IgD-negative memory B cell (primary cell): ENCODE measurements around the gene ASTN2. TPM values are rescaled to one million over a fixed set of nuclear protein-coding genes. Genes with fewer than 3 reads are reported as not detected.

Experiments
- H3K27ac Mint-ChIP-seq, 3 donors: one replicate each; pipeline ENCODE4 v1.8.0; 2020 to 2022; ENCODE audit warnings: mild to moderate bottlenecking in 3 of 3, mixed read lengths in 3 of 3, moderate library complexity in 1 of 3
- H3K27me3 Mint-ChIP-seq: one replicate; pipeline ENCODE4 v1.8.0; 2021; ENCODE audit warnings: mixed read lengths
- H3K36me3 Mint-ChIP-seq: one replicate; pipeline ENCODE4 v1.8.0; 2020; ENCODE audit warnings: mild to moderate bottlenecking, mixed read lengths
- H3K4me1 Mint-ChIP-seq, 3 donors: one replicate each; pipeline ENCODE4 v1.8.0; 2020 to 2022; ENCODE audit warnings: mixed read lengths in 3 of 3, mild to moderate bottlenecking in 1 of 3
- H3K4me3 Mint-ChIP-seq, 4 donors: one replicate each; pipeline ENCODE4 v1.8.0; 2020 to 2022; ENCODE audit warnings: mild to moderate bottlenecking in 4 of 4, mixed read lengths in 4 of 4, moderate library complexity in 3 of 4
- H3K9me3 Mint-ChIP-seq, 3 donors: one replicate each; pipeline ENCODE4 v1.8.0; 2020 to 2021; ENCODE audit warnings: mixed read lengths in 3 of 3, mild to moderate bottlenecking in 1 of 3
- polyA plus RNA-seq: library from polyadenylated mRNA; unstranded; fragments of 300-500 nt; fragmentation: Illumina TruSeq; gene quantifications from one replicate; pipeline ENCODE4 v1.2.3, GENCODE V29; 2021

Gene ASTN2
- polyA plus RNA-seq, 1 donor from 2014 or later = 2.7 TPM

DNA sequence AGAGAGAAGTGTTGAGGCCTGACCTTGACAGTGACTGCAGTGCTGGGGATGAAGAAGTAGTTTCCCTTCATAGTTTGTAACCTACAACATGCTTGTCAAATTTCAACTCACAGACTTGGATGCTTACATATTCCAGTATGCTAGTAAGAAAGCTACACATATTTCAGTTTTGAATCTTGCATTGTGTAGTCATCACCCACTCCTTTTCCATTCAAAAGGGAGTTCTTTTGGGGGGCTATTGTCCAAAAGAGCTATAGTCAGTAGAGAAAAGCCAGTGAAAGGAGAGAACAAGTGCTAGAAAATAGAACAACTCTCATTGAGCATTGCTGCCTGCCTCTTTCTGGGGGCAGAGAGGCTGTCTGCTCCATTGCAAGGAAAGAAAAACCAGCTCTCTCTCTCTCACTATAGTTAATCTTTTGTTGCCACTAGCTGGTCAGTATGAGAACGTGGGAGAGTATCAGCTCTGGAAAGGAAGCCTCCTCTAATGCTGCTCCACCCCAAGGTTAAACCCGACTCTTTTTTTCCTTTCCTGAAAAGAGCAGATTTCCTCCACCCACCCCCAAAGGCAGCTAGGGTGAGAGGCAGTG lies 7.3 kb downstream of the ASTN2 start:
- Mint-ChIP-seq H3K27ac (no peak overlapping the region), H3K4me3 (no peak overlapping the region), H3K36me3 (no peaks in the 10 kb centered on the region), H3K27me3 (peaks cover 10% of the 10 kb centered on the region), H3K4me1 (no peaks in the 10 kb centered on the region), H3K9me3 (peaks cover 0 to 3% (median 0%) of the 10 kb centered on the region in 3 donors)

DNA sequence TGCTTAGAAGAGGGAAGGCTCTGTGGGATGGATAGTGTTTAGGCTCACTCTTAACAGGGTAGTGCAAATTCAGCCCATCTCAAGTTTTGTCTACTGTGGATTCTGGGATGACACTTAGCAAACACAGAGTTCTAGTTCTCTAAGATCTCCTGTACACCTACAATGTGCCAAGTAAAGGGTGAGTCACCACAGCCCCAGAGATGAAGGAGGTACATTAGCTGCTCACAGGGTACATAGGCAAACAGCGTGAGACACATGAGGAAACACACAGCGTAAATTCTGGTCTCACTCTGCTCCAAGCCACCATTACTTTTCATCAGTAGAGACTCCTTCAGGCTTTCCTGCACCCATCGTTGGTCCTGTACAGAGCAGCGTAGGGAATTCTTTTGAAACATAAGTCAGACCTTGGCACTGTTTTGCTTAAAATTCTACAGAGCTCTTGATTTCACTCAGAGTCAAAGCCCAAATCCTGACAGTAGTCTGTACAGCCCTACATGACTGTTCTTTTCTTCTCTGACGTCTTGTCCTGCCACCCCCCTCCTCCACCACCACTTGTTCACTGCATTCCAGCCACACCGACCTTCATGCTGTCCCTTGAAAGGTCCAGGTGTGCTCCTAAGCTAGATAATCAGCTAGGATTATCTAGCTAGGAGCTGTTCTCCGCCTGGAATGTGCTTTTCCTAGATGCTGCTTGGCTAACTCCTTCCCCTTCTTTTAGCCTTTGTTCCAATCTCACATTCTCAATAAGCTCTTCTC lies 8.7 kb downstream of the ASTN2 start:
- no peak overlapping the region for H3K27ac Mint-ChIP-seq
- no peaks in the 10 kb centered on the region for H3K4me1 Mint-ChIP-seq
- H3K27me3 Mint-ChIP-seq = peaks cover 6% of the 10 kb centered on the region
- H3K9me3 Mint-ChIP-seq = peaks cover 0 to 3% (median 0%) of the 10 kb centered on the region in 3 donors
- H3K4me3 Mint-ChIP-seq = no peak overlapping the region
- H3K36me3 Mint-ChIP-seq = no peaks in the 10 kb centered on the region

DNA sequence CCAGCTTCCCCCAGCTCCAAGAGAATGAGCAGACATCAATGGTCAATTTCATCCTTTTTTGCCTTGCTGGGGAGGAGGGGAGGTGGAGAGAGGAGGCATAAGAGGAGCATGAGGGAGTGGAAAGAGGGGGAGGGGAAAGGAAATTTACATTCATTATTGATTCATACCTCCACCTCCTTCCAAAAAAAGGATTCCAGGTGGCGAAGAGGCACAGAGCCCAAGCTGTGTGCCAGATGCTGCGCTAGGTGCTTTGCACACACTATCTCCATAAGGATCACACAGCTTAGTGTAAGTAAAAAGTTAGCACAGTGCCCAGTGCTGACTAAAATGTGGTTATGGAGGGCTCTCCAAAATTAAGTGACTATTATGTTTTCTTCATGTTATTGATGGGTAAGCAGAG lies 11.0 kb downstream of the ASTN2 start:
- Mint-ChIP-seq H3K9me3 (peaks cover 0 to 3% (median 0%) of the 10 kb centered on the region in 3 donors), H3K4me3 (no peak overlapping the region), H3K27ac (no peak overlapping the region), H3K4me1 (no peaks in the 10 kb centered on the region), H3K27me3 (peaks cover 7% of the 10 kb centered on the region), H3K36me3 (no peaks in the 10 kb centered on the region)

DNA sequence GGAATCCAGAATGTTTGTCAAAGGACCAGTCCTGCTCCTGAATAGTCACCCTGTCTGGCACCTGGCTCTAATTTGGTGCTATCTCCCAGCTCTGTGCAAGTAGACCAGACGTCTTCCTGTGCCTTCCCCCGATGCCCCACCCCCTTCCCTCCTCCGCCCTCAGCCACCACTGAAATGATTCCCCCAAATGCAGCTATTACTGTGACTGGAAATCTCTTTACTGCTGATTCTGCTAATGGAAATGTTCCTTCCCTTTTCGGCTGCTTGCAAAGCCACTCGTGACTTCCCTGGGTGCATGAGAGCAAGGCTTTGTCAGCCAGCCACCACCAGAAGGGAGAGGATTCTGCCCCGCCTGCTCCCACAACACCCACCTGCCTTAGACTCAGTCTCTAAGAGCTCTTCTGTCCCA lies 11.4 kb downstream of the ASTN2 start:
- H3K27ac Mint-ChIP-seq = no peak overlapping the region
- H3K4me1 Mint-ChIP-seq = no peaks in the 10 kb centered on the region
- H3K9me3 Mint-ChIP-seq = peaks cover 0 to 3% (median 0%) of the 10 kb centered on the region in 3 donors
- H3K36me3 Mint-ChIP-seq = no peaks in the 10 kb centered on the region
- no peak overlapping the region for H3K4me3 Mint-ChIP-seq
- H3K27me3 Mint-ChIP-seq = peaks cover 5% of the 10 kb centered on the region

DNA sequence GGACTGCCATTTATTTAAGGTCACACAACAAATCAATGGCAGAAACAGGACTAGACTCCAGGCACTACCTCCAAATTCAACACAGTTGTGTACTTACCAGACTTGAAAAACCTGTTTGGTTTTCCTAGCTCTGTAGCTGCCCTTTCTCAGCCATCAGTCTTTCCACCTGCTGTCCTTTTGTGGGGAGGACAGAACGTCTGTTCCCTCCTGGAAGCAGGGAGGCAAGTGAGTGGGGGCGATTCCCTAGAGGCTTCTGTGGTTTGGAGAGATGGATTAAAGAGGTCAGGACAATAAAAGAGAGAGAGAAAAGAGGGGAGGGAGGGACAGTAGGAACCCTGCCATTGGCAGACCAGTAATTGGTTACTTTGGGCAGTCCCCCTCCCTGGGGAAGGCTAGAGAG lies 14.7 kb downstream of the ASTN2 start:
- H3K4me3 Mint-ChIP-seq = no peak overlapping the region
- H3K27me3 Mint-ChIP-seq = peaks cover 2% of the 10 kb centered on the region
- H3K27ac Mint-ChIP-seq = no peak overlapping the region
- no peaks in the 10 kb centered on the region for H3K4me1 Mint-ChIP-seq
- no peaks in the 10 kb centered on the region for H3K36me3 Mint-ChIP-seq
- H3K9me3 Mint-ChIP-seq = peaks cover 0 to 4% (median 0%) of the 10 kb centered on the region in 3 donors

DNA sequence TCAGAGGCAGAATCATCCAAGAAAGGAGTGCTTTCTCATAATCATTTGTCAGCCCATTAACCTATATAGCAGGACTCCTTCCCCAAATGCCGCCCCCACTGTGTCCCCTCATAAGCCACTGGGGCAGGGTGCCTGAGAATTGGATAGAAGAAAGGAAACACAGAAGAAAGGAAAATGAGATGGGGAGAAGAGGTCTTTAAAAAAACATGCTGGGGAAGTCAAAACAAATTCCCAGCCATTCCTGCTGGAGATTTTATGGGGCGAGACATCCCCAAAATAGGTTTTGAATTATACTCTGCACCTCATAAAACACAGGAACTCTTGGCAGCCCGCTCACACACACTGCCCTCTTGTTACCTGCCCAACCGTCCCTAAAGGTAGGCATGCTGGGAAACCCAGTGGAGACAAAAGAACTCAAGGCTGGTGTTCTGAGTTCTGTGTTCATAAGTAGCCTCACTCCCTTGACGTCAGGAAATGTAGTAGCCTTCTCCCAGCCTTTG lies 19.7 kb downstream of the ASTN2 start:
- no peak overlapping the region for H3K27ac Mint-ChIP-seq
- H3K27me3 Mint-ChIP-seq = peaks cover 2% of the 10 kb centered on the region
- H3K4me3 Mint-ChIP-seq = no peak overlapping the region
- no peaks in the 10 kb centered on the region for H3K4me1 Mint-ChIP-seq
- H3K36me3 Mint-ChIP-seq = no peaks in the 10 kb centered on the region
- peaks cover 0 to 4% (median 2%) of the 10 kb centered on the region in 3 donors for H3K9me3 Mint-ChIP-seq

DNA sequence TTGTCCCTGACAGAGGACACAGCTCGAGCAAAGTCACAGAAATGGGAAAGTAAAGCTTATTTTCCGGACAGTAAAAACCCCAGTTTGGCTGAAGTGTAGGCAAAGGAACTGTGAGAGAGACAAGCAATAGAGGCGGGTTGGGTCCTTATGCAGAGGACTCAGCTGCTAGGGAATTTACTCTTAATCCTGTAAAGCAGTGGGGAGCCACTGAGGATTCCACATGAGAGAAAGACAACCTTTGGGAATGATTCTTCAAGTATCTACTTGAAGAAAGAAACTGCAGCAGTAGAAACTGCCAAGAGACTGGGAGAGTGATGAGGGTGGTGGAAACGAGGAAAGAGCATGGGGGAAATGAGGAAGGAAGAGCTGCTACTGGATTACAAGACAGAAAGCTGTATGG lies 20.2 kb downstream of the ASTN2 start:
- Mint-ChIP-seq H3K4me3 (no peak overlapping the region), H3K9me3 (peaks cover 0 to 4% (median 2%) of the 10 kb centered on the region in 3 donors), H3K27ac (no peak overlapping the region), H3K27me3 (no peaks in the 10 kb centered on the region), H3K36me3 (no peaks in the 10 kb centered on the region), H3K4me1 (no peaks in the 10 kb centered on the region)

DNA sequence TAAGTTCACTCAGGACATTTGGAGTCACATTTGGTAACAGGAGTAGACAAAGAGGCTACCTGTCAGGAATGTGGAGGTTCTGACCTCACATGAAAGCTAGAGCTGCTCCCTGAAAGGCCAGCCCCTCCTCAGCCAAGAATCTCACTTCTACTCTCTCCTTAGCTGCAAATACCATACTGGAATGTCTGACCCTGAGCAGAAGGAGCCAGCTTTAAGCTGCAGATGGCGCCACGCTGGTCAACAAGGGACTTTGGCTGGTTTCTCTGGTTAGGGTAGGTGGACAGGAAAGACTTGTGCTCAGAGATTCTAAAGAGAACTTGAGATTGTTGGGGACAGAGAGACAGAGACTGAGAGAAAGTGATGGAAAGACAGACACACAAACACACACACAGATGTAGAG lies 21.9 kb downstream of the ASTN2 start:
- H3K27me3 Mint-ChIP-seq = no peaks in the 10 kb centered on the region
- H3K36me3 Mint-ChIP-seq = no peaks in the 10 kb centered on the region
- peaks cover 0 to 4% (median 2%) of the 10 kb centered on the region in 3 donors for H3K9me3 Mint-ChIP-seq
- no peak overlapping the region for H3K27ac Mint-ChIP-seq
- H3K4me3 Mint-ChIP-seq = no peak overlapping the region
- no peaks in the 10 kb centered on the region for H3K4me1 Mint-ChIP-seq

DNA sequence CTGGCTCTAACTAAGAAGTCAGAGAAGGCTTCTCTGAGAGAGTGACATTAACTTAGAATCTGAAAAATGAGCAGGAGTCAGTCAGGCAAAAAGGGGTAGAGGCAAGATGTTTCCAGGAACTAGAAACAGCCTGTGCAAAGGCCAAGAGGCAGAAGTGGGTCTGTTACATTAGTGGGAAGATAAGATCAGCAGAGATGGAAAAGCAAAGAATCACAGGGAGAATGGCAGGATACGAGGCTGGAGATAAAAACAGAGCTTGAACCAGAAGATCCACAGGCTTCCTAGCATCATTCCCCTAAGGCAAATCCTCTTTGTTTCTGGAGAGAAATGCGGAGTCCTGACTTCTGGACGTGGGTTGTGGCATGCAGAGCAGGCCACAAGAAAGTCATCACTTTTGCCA lies 27.4 kb downstream of the ASTN2 start:
- Mint-ChIP-seq H3K4me1 (no peaks in the 10 kb centered on the region), H3K27me3 (no peaks in the 10 kb centered on the region), H3K27ac (no peak overlapping the region)

DNA sequence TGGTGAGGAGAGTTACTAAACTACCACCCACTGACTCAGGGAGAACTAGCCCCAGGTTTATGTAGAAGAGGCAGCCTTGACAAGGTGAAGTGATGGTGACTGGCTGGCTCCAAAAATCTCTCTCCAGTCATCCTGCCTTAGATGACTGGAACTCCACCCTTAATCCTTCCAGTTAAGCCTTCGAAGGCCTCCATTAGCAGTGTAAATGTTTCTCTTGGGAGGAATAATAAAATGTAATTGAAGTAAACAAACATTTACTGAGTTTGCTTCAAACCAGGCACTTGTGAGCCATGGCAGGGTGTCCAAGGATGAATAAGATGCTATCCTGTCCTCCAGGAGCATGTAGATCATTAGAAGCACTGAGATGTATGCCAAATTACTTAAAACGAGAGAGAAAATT lies 35.5 kb downstream of the ASTN2 start:
- Mint-ChIP-seq H3K4me1 (no peaks in the 10 kb centered on the region), H3K36me3 (peaks cover 2% of the 10 kb centered on the region), H3K27me3 (peaks cover 2% of the 10 kb centered on the region), H3K4me3 (no peak overlapping the region), H3K27ac (no peak overlapping the region), H3K9me3 (peaks cover 0 to 6% (median 3%) of the 10 kb centered on the region in 3 donors)

More for the DNA sequence above, 27.4 kb downstream of the ASTN2 start:
- H3K4me3 Mint-ChIP-seq = no peak overlapping the region
- peaks cover 0 to 7% (median 0%) of the 10 kb centered on the region in 3 donors for H3K9me3 Mint-ChIP-seq
- H3K36me3 Mint-ChIP-seq = peaks cover 2% of the 10 kb centered on the region

DNA sequence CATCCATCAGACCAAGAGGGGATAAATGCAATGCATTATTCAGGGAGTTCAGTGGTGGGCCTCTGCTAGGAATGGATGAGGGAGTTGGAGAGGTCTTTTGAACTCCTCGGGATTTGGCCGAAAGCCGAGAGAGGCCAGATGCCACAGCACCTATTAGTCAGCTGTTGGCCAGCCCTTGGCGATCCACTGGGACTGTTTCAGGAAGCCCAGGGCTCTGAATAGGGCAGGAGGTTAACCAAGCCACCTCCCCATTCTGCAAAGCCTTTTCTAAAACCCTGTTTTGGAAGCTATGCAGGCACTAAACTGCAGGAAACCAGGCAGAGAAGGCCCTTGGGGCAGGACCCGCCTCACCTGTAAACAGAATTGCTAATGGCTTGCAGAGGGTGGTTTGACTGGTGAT lies 37.8 kb downstream of the ASTN2 start:
- no peak overlapping the region for H3K27ac Mint-ChIP-seq
- H3K4me3 Mint-ChIP-seq = no peak overlapping the region
- H3K4me1 Mint-ChIP-seq = no peaks in the 10 kb centered on the region
- H3K9me3 Mint-ChIP-seq = peaks cover 0 to 6% (median 4%) of the 10 kb centered on the region in 3 donors
- H3K36me3 Mint-ChIP-seq = no peaks in the 10 kb centered on the region
- peaks cover 2% of the 10 kb centered on the region for H3K27me3 Mint-ChIP-seq

DNA sequence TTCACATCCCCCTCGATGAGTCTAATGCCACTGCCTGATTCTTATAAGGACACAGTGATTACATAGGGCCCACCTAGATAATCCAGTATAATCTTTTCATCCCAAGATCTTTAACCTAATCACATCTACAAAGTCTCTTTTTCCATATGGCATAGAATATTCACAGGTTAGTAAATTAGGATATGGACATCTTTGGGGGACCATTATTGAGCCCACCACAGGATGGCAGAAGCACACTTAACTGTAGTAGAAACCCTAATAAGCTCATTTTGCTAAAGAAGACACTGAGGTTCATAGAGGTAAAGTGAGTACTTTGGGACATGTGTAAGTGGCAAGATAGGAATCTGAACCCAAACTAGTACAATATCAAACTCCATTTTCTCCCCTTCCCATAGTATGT lies 38.9 kb downstream of the ASTN2 start:
- Mint-ChIP-seq H3K27ac (no peak overlapping the region), H3K36me3 (no peaks in the 10 kb centered on the region), H3K9me3 (peaks cover 0 to 6% (median 5%) of the 10 kb centered on the region in 3 donors), H3K4me3 (no peak overlapping the region), H3K27me3 (peaks cover 2% of the 10 kb centered on the region), H3K4me1 (no peaks in the 10 kb centered on the region)

DNA sequence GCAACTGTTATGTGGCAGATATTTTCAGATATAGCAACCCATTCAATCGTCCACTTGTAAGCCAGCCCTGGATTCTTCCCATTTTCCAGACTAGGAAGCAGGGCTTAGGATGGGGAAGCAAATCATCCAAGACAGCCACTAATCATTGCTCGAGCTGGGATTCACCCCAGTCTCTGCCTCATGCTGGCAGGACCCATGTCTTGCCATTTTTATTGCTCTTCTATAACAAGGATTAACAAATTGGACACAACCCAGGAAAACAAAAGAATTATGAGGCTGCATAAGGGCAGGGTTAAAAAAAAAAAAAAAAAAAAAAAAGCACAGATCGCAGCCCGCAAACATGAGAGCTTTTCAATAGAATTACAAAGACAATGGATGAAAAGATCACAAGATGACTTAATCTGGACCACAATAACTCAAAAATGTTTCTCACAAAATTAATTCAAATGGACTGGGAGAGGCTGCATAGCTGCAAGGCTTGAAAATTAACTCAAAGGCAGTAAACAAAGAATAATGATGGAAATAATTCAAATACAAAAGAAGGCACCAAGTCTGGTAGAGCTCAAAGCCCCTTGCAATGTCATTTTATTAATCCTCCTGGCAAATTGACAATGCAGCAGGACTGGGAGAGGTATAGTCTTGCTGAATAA lies 40.7 kb downstream of the ASTN2 start:
- Mint-ChIP-seq H3K36me3 (no peaks in the 10 kb centered on the region), H3K9me3 (peaks cover 0 to 4% (median 0%) of the 10 kb centered on the region in 3 donors), H3K4me3 (no peak overlapping the region), H3K27me3 (peaks cover 2% of the 10 kb centered on the region), H3K27ac (no peak overlapping the region), H3K4me1 (no peaks in the 10 kb centered on the region)

DNA sequence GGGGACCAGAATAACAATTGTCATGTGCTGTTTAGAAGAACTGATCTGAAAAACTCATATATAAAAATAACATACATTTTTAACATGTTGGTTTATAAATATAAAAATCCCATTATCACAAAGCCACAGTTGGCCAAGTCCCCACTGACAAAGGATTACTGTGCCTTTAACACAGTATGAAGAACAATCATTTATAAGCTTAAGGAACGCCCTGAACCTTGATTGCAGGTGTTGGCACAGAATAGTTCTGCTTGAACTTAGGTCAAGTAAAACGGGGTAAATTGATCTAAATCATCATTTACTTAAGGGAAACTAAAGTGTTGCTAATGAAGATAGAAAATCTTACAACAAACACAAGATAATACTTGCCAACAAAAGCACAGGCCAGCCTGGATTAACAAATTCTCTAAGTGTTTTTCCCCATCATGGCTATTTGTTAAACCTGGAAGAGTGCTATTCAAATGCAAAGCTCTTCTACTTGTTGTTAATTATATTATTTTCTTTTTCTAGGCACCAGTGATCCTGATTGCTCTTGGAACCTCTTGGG lies 46.1 kb downstream of the ASTN2 start:
- peaks cover 0 to 4% (median 0%) of the 10 kb centered on the region in 3 donors for H3K9me3 Mint-ChIP-seq
- no peaks in the 10 kb centered on the region for H3K36me3 Mint-ChIP-seq
- H3K4me3 Mint-ChIP-seq = no peak overlapping the region
- H3K27me3 Mint-ChIP-seq = peaks cover 2% of the 10 kb centered on the region
- H3K27ac Mint-ChIP-seq = no peak overlapping the region
- no peaks in the 10 kb centered on the region for H3K4me1 Mint-ChIP-seq

DNA sequence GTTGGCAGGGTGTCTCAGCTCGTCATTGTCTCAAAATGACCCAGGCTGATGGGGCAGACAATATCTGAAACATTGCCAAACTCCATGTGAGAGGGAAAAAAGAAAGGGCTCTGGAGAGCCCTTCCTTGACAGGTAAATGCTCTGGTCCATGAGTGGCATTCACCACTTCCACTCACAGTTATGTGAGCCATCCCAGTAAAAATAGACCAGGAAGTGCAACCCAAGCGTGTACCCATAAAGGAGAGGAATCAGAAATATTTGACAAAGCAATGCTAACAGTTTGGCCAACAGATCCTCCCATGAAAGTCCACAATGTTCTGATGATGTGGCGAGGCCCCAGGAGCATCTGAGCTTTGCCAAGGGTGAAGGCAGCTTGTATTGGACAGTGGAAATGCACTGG lies 49.4 kb downstream of the ASTN2 start:
- Mint-ChIP-seq H3K9me3 (peaks cover 0 to 3% (median 0%) of the 10 kb centered on the region in 3 donors), H3K27me3 (peaks cover 2% of the 10 kb centered on the region), H3K36me3 (no peaks in the 10 kb centered on the region), H3K4me3 (no peak overlapping the region), H3K27ac (no peak overlapping the region), H3K4me1 (no peaks in the 10 kb centered on the region)
